Measurements from ENCODE around the gene FRYL.

Gene FRYL

GRCh38 chr4:48499551-48500066, 280.5 kb downstream of the FRYL start:
- no peak overlapping the region for H3K27ac ChIP-seq
- H3K36me3 ChIP-seq (ENCODE audit: insufficient read depth, low read length): peaks cover 5% of the 10 kb centered on the region; the same call in 1 of the 2 replicates
- TF ChIP-seq POLR2AphosphoS5 (IDR thresholded peaks at IDR 0.05; ENCODE audit: borderline replicate concordance, low read depth, low read length): no peak
- no peak for TF ChIP-seq FOXP2 (optimal IDR thresholded peaks at IDR 0.05; ENCODE audit: control extremely low read depth, extremely low read length, insufficient read depth)
- no peak for TF ChIP-seq EZH2 (IDR thresholded peaks at IDR 0.05)
- H3K4me3 ChIP-seq: no peak overlapping the region
- no peaks in the 10 kb centered on the region for H3K9me3 ChIP-seq (ENCODE audit: low read depth, low read length)
- no peak for DNase-seq (ENCODE audit: low read depth, low spot score)
- H3K9ac ChIP-seq (ENCODE audit: insufficient read length): no peak overlapping the region

GRCh38 chr4:48498895-48499294, 281.2 kb downstream of the FRYL start:
- Histone ChIP-seq H3K27ac (no peak overlapping the region), H3K4me3 (no peak overlapping the region), H3K36me3 (ENCODE audit: insufficient read depth, low read length) (peaks cover 5% of the 10 kb centered on the region; the same call in 1 of the 2 replicates), H3K9ac (ENCODE audit: insufficient read length) (no peak overlapping the region), H3K9me3 (ENCODE audit: low read depth, low read length) (no peaks in the 10 kb centered on the region)
- DNase-seq (ENCODE audit: low read depth, low spot score): no peak
- TF ChIP-seq EZH2 (IDR thresholded peaks at IDR 0.05) (no peak), POLR2AphosphoS5 (IDR thresholded peaks at IDR 0.05; ENCODE audit: borderline replicate concordance, low read depth, low read length) (no peak), FOXP2 (optimal IDR thresholded peaks at IDR 0.05; ENCODE audit: control extremely low read depth, extremely low read length, insufficient read depth) (no peak)

- TF ChIP-seq POLR2AphosphoS5 (IDR thresholded peaks at IDR 0.05; ENCODE audit: borderline replicate concordance, low read depth, low read length) (no peak), EZH2 (IDR thresholded peaks at IDR 0.05) (no peak), FOXP2 (optimal IDR thresholded peaks at IDR 0.05; ENCODE audit: control extremely low read depth, extremely low read length, insufficient read depth) (no peak)
- H3K36me3 ChIP-seq (ENCODE audit: insufficient read depth, low read length): peaks cover 5% of the 10 kb centered on the region; the same call in 1 of the 2 replicates
- H3K27ac ChIP-seq: no peak overlapping the region
- H3K4me3 ChIP-seq: no peak overlapping the region
- H3K9ac ChIP-seq (ENCODE audit: insufficient read length): no peak overlapping the region
- DNase-seq (ENCODE audit: low read depth, low spot score): no peak
- H3K9me3 ChIP-seq (ENCODE audit: low read depth, low read length): no peaks in the 10 kb centered on the region
Measured at GRCh38 chr4:48495941-48496340, 284.1 kb downstream of the FRYL start.

- TF ChIP-seq POLR2AphosphoS5 (IDR thresholded peaks at IDR 0.05; ENCODE audit: borderline replicate concordance, low read depth, low read length) (no peak), FOXP2 (optimal IDR thresholded peaks at IDR 0.05; ENCODE audit: control extremely low read depth, extremely low read length, insufficient read depth) (no peak), EZH2 (IDR thresholded peaks at IDR 0.05) (no peak)
- no peak for DNase-seq (ENCODE audit: low read depth, low spot score)
- no peak overlapping the region for H3K9ac ChIP-seq (ENCODE audit: insufficient read length)
- H3K27ac ChIP-seq: no peak overlapping the region
- H3K9me3 ChIP-seq (ENCODE audit: low read depth, low read length): no peaks in the 10 kb centered on the region
- H3K36me3 ChIP-seq (ENCODE audit: insufficient read depth, low read length): no peaks in the 10 kb centered on the region
- H3K4me3 ChIP-seq: no peak overlapping the region
Measured at GRCh38 chr4:48493452-48494100, 286.5 kb downstream of the FRYL start.

GRCh38 chr4:48491514-48492176, 288.4 kb downstream of the FRYL start:
- no peaks in the 10 kb centered on the region for H3K9me3 ChIP-seq (ENCODE audit: low read depth, low read length)
- H3K36me3 ChIP-seq (ENCODE audit: insufficient read depth, low read length): no peaks in the 10 kb centered on the region
- H3K4me3 ChIP-seq: no peak overlapping the region
- no peak for DNase-seq (ENCODE audit: low read depth, low spot score)
- H3K9ac ChIP-seq (ENCODE audit: insufficient read length): no peak overlapping the region
- TF ChIP-seq POLR2AphosphoS5 (IDR thresholded peaks at IDR 0.05; ENCODE audit: borderline replicate concordance, low read depth, low read length) (no peak), FOXP2 (optimal IDR thresholded peaks at IDR 0.05; ENCODE audit: control extremely low read depth, extremely low read length, insufficient read depth) (no peak), EZH2 (IDR thresholded peaks at IDR 0.05) (no peak)
- no peak overlapping the region for H3K27ac ChIP-seq

GRCh38 chr4:48490680-48491513, 289.2 kb downstream of the FRYL start:
- TF ChIP-seq POLR2AphosphoS5 (IDR thresholded peaks at IDR 0.05; ENCODE audit: borderline replicate concordance, low read depth, low read length) (no peak), FOXP2 (optimal IDR thresholded peaks at IDR 0.05; ENCODE audit: control extremely low read depth, extremely low read length, insufficient read depth) (no peak), EZH2 (IDR thresholded peaks at IDR 0.05) (no peak)
- DNase-seq (ENCODE audit: low read depth, low spot score): no peak
- no peaks in the 10 kb centered on the region for H3K9me3 ChIP-seq (ENCODE audit: low read depth, low read length)
- no peak overlapping the region for H3K4me3 ChIP-seq
- H3K27ac ChIP-seq: no peak overlapping the region
- H3K9ac ChIP-seq (ENCODE audit: insufficient read length): no peak overlapping the region
- no peaks in the 10 kb centered on the region for H3K36me3 ChIP-seq (ENCODE audit: insufficient read depth, low read length)

- no peak for DNase-seq (ENCODE audit: low read depth, low spot score)
- no peak within 1 kb of the TSS for H3K27ac ChIP-seq
- no peak within 1 kb of the TSS for H3K9ac ChIP-seq (ENCODE audit: insufficient read length)
- no peaks in the 10 kb centered on the region for H3K9me3 ChIP-seq (ENCODE audit: low read depth, low read length)
- H3K4me3 ChIP-seq: peak within 1 kb of the TSS; percentile 61
- TF ChIP-seq POLR2AphosphoS5 (IDR thresholded peaks at IDR 0.05; ENCODE audit: borderline replicate concordance, low read depth, low read length) (no peak), EZH2 (IDR thresholded peaks at IDR 0.05) (no peak), FOXP2 (optimal IDR thresholded peaks at IDR 0.05; ENCODE audit: control extremely low read depth, extremely low read length, insufficient read depth) (no peak)
- no peaks in the 10 kb centered on the region for H3K36me3 ChIP-seq (ENCODE audit: insufficient read depth, low read length)
Measured at GRCh38 chr4:48490012-48490679, 289.9 kb downstream of the FRYL start, which contains the start of gene ZAR1. ZAR1 (plus strand) TSS chr4:48490252; CDS start chr4:48490292, 40 bp downstream.

All from SK-N-MC (cell line).